ENCODE measurements around the gene CMAS.
"Not testable (repeated sequence)": the region's sequence is repeated elsewhere in the genome, so short reads cannot be mapped to it uniquely, and the experiment has no call there.

The CMAS gene

DNA sequence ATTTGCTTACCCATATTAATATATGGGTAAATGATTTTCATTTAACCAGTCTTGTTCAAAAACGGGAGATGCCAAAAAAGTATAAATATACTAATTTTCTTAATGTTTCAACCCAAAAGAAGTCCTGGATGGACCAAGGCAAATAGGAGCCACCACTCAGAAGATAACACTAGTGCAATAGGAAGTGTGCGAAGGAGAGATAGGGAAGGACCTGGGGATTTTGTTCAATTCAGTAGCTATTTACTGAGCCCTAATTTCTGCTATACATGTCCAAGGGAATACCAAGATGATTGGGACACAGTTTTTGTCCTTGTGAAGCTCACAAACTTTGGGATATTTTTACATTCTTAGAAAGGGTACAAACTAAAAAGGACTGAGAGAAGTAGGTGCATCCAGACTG lies 1.5 kb downstream of the CMAS start:
- peak; percentile 69 for DNase-seq (ENCODE audit: low read depth)

DNA sequence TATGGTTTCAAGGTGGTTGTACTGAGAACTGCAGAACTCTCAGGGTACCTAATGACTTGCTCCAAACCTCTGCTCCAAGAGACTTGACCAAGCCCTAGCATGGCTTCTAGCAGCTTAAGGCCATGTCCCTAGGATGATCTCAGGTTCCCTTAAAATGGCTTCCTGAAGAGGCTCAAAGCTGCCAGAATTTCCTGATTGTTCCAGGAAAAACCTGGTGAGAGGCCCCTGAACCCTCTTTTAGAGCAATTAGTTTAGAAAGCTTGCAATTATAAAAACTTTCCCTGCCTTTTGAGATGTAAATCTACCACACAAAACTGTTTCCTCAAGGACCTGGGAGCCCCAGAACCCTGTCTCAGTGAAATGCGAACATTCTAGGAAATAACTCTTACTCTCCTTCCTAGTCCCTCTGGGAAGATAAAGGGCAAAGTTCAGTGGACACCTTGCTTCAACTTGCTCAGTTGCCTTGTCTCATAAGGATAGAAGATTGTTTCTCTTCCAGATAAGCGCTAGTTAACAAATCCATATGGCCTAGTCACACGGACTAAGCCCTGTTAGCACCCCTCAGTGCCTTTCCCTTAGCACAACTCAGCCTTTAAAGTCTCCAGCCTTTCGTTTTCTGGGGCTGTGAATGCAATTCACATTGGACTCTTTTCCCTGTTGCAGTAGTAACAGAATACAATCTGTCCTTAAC lies 2.5 kb downstream of the CMAS start:
- no peak for DNase-seq (ENCODE audit: low read depth)

DNA sequence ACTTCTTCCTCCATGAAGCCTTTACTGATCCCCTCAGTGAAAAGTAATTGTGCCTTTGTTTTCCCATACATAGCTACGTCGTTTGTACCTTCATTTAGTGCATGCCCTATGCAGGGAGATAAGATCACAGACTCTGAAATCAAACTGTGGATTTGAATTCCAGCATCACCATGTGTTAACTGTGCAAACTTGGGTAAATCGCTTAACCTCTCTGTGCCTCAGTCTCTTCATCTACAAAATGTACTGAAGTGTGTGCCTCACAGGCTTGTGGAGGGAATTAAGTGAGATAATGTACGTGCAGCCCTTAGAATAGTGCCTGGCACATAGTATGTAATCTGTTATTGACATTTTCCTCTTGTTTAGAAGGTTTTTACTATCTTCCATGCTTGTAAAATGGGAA lies 4.1 kb downstream of the CMAS start:
- DNase-seq (ENCODE audit: low read depth) = no peak

DNA sequence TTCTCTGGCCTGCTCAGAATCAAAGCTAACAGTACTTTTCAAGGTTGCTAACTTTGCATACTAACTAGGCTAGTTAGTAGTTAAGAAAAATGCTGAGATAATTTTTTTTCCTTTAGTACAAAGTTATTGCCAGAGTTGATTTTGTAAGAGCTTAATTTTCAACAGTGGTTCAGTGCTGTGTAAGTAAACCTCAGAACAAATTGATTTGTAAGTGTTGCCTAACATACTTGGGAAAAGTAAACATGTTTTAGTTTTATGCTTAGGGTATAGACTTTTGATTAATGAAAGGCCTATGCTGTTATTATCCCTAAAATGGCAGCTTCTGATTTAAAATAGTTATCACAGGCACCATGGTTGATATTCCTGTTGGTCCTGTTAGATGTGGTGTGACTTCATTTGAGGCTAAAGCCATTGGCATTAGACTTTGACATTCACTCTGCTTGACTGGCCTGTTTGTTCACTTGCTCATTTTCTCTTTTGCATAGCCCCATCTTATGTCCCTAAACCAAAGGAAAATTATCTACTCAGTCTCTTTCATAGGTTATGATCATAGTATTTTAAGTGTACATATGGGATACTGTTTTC lies 5.2 kb downstream of the CMAS start:
- no peak for DNase-seq (ENCODE audit: low read depth)

DNA sequence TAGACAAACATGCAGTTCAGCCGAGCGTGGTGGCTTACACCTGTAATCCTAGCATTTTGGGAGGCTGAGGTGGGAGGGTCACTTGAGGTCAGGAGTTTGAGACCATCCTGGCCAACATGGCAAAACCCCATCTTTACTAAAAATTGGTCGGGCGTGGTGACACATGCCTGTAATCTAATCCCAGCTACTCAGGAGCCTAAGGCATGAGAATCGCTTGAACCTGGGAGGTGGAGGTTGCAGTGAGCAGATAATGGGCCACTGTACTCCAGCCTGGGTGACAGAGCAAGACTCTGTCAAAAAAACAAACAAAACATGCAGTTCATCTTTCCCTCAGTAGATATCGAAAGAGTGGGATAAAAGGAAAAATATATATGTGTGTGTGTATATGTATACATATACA lies 7.0 kb downstream of the CMAS start:
- DNase-seq (ENCODE audit: low read depth) = not testable (repeated sequence)

DNA sequence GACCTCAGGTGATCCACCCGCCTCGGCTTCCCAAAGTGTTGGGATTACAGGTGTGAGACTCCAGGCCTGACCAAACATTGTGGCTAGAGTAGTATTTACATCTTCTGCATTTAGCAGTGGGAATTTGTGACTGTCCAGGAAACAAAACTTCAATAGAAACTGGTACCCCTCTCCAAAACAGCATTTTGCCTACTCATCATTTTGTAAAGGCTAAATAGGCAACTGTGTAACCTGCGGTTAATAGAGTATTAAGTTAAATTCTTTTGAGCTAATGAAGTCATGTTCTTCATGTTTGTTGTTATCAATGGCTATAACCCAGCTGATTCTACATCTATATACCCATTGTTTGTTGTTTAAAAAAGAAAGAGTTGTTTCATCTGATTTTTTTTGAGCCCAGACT lies 8.1 kb downstream of the CMAS start:
- no peak for DNase-seq (ENCODE audit: low read depth)

DNA sequence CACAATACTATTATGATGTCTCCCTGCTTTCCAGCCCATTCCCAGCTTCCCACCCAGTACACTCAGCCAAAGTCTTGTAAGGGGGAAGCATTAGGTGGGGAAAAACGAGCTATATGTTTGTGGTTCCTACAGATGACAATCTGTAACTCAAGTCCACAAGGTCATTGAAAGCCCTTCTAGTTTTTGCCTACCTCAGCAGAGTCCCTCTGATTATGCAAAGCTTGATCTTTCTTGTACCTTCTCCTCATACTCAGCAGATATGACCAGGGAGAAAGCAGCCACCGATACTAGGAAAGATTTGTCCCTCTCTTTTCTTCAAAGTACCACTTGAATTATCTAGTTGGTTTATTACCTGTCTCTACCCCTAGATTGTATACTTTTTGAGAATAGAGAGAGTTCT lies 10.6 kb downstream of the CMAS start:
- no peak for DNase-seq (ENCODE audit: low read depth)

DNA sequence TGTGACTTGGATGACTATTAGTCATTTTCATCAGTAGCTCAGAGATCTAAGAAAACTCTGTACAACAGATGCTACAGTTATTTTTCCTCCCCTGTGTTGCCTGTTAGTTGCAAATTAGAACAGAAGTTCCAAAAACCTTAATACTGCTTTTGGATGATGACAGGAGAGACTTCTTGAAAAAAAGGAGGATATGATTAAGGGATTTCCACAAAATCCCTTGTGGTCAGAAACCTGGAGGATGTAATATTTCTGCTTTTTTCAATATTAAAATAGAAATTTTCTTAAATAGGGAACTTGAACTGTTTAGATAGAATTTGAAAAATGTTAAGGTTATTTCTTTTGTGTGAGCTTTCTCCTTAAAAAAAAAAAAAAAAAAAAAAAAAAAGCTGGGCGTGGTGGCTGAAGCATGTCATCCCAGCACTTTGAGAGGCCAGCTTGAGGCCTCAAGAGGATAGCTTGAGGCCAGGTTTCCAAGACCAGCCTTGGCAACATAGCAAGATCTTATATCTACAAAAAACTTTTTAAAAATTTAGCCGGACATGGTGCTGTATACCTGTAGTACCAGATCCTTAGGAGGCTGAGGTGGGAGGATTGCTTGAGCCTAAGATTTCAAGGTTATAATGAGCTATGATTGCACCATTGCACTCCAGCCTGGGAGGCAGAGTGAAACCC lies 14.1 kb downstream of the CMAS start:
- no peak for DNase-seq (ENCODE audit: low read depth)

DNA sequence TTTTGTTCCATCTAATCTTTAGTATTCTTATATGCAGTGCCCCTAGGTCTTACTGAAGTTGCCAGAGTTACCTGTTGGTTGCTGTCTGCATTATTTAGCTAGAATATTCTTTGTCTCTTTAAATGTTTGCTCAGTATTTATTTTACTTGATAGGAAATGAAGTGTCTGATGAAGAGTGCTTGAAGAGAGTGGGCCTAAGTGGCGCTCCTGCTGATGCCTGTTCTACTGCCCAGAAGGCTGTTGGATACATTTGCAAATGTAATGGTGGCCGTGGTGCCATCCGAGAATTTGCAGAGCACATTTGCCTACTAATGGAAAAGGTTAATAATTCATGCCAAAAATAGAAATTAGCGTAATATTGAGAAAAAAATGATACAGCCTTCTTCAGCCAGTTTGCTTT lies 18.9 kb downstream of the CMAS start:
- no peak for DNase-seq (ENCODE audit: low read depth)

DNA sequence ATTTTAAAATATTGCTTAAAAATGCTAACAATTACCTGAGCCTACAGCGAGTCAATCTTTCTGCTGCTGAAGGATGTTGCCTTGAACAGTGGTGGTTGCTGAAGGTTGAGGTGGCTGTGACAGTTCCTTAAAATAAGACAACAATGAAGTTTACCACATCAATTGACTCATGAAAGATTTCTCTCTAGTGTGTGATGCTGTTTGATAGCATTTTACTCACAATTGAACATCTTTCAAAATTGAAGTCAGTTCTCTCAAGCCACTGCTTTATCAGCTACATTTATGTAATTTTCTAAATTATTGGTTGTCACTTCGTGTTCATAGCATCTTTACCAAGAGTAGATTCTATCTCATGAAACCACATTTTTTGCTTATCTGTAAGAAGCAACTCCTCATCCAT lies 20.3 kb downstream of the CMAS start:
- no peak for DNase-seq (ENCODE audit: low read depth)

DNA sequence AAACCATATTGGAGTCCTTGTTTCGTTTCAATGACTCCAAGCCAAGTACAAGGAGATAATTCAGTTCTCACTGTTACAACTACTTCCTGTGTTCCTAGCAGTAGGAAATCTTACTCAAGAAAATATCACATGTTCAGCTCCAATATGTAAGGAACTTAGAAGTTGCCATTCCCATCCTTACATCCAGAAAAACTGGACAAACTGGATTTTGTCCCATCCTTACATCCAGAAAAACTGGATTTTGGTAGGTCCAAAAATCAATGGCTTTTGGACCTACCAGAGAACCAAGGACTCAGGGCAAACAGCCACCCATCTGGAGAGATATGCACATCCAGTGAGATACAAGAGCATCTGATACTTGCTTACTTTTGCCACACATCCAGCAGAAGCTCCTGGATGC lies 23.8 kb downstream of the CMAS start:
- no peak for DNase-seq (ENCODE audit: low read depth)

DNA sequence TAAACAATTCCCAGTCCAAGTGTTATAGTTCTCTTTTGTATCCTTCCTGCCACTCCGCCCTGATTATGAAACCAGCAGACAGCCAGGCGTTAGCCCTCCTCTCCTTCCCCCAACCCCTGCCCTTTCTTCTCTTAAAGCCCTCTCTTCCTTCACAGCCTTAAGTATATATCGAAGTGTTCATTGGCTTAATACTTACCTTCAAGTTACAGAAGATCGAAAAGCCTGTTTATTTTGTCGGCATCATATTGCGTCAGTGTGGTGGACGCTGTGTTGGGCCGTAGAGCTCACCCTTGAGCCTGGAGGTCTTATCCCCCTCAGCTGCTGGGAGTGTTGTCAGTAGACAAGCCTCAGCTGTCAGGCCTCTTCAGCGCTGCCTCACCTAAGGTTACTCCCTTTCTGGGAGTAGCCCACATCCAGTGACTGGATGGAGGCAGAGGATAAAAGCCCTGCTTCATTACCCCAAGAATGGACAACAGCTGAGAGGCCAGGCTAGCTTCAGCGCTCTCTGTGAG lies 36.2 kb downstream of the CMAS start:
- no peak for DNase-seq (ENCODE audit: low read depth)

DNA sequence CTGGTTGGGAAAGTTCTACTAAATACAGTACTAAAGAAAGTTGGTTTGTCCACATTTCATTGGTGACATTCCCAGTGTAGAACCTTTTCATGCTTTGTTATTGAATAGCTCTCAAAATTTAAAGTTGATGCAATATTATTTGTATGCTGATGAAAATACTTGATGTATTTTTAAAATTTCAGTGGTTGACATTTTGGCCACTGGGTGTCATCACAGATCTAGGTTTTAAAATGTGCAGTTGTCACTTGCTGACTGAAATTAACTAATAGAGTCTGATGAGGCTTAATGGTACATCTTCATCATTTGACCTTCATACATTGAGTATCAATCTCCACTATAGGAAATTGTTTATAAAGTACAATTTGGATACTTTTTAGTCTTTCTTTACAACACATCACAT lies 37.1 kb downstream of the CMAS start:
- DNase-seq (ENCODE audit: low read depth) = no peak

DNA sequence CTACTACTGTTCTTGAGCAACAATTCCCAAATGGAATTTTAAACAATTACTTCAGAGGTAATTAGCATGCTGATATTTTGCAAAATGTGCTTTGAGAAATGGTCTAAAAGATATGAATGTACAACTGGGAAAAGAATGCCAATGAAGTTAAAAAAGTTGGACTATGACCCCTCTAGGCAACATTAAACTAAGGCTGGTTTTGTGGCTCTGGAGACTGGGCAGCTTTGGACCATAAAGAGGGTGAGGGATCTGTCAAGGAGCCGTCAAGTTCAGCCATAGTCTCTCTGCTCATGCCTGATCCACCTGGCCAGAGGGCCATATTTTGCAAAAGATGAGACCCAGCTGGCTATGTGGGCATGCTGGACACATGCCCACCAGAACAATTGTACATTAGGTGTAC lies 38.8 kb downstream of the CMAS start:
- DNase-seq (ENCODE audit: low read depth) = no peak

DNA sequence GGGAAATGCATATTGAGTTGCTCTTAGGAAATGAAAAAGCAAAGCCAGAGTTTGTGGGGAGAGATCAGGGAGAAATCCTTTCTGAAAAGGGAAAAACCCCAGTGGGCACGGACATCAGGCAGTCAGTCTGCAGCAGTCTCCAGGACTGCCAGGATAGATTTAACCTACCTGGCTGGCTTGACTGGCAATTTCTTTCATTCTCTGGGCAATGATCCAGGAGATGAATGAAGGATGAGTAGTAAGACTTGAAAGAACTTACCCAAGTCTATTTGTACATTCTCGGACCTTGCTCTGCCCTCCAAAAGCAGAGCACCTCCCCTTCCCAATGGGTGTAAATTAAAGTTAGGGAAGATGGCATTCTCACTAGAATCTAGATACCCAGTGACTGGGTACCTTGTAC lies 42.9 kb downstream of the CMAS start:
- no peak for DNase-seq (ENCODE audit: low read depth)

DNA sequence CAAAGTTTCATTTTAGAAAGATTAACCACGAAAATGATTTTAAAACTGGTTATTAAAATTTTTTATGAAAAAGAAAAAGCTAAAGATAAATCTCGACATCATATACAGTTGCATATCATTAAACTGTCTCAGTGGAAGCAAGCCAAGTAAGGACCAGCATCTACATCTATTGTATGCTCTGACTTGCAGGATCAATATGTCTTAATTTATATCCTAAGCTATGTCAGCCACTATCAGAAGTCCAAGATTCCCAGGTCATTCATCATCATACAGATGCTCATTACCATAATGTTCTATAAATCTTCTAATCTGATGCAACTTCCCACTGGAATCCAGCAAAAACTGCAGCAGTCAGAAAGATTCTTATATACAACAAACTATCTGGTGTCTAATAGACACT lies 43.5 kb downstream of the CMAS start:
- no peak for DNase-seq (ENCODE audit: low read depth)

DNA sequence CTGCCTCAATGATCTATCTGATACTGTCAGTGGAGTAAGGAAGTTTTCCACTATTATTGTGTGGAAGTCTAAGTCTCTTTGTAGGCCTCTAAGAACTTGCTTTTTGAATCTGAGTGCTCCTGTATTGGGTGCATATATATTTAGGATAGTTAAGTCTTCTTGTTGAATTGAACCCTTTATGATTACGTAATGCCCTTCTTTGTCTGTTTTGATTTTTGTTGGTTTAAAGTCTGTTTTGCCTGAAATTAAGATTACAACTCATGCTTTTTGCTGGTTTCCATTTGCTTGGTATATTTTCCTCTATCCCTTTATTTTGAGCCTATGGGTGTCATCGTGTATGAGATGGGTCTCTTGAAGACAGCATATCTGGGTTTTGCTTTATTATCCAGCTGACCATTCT lies 53.0 kb downstream of the CMAS start:
- DNase-seq (ENCODE audit: low read depth) = not testable (repeated sequence)

DNA sequence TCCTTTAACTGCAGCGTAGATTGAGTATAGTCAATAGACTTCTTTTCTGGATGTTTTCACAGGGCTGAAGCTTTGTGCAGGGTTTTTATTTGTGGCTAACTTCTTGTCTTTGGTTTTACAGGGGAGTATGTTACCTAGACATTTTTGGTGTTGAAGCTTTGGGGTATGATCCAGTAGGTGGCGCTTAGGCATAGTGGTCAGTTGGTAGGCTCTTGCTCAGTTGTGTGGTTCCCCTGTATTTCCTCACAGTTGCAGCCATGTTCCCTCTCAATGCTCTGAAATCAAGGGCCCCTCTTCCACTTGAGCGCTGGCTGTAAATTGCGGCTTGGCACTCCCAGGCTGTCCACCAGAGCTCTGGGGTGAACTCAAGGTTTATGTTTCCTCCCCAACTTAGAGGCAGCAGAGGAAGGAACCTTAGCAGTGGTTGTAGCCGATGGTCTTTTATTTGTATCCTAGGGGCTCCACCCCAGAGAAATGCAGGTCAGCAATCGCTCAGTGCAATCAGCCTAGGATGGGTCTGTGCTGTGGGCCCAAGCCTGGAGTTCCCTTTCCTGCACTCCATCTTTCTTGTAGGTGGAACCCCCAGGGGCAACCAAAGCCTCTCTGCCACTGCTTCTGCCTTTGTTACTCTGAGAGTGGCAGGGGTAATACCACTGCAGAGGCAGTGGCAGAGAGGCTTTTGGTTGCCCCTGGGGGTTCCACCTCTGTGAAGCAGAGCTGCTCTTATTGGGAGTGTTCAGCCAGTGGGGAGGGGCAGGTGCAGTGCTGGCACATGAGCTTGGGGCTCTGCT lies 55.1 kb downstream of the CMAS start:
- DNase-seq (ENCODE audit: low read depth) = no peak

DNA sequence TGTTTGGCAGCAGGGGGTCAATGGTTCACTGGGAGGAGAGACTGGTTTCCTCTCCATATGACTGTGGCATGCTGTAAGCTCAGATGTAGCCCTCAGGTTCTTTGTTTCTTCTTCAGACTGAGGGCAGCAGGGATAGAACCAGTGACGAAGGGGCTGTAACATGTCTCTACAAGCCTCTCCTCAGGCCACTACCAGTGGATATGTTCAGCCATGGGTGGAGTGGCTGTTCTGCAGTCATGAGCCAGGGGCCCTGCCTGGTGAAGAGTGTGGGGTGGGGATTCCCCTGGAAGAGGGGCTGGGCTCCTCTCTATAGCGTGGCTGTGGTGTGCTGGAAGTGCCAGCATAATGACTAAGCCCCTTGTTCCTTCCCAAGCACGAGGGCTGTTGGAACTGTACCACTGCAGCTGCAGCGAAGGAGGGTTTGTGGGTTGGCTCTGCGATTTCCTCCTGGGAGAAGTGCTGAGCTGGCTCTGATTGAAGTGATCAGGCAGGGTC lies 55.8 kb downstream of the CMAS start:
- DNase-seq (ENCODE audit: low read depth) = no peak

DNA sequence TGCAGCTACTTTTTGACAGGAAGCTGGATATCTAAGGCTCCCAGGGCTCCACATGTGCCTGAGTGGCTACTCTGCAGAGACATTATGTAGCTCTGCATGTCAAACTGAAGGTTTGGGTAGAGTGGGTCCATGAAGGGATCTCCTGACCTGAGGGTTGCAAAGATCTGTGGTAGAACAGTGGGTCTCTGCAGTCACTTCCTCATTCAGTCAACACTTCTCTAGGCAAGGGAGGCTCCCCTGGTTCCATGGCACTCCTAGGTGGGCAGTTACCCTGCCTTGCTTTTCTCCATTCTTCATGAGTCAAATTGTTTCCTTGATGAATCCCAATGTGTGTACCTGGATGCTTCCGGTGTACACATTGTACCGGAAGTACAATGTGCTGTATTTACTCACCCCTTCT lies 57.4 kb downstream of the CMAS start:
- no peak for DNase-seq (ENCODE audit: low read depth)

DNA sequence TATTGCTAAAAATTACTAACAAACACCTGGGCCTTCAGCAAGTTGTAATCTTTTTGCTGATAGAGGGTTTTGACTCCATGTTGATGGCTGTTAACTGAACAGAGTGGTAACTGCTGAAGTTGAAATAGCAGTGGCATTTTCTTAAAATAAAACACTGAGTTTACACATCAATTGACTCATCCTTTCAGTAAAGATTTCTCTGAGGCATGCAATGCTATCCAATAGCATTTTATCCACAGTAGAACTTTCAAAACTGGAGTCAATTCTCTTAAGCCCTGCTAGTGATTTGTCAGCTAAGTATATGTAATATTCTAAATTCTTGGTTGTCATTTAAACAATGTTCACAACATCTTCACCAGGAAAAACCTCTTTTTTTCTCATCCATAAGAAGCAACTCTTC lies 59.5 kb downstream of the CMAS start:
- no peak for DNase-seq (ENCODE audit: low read depth)

DNA sequence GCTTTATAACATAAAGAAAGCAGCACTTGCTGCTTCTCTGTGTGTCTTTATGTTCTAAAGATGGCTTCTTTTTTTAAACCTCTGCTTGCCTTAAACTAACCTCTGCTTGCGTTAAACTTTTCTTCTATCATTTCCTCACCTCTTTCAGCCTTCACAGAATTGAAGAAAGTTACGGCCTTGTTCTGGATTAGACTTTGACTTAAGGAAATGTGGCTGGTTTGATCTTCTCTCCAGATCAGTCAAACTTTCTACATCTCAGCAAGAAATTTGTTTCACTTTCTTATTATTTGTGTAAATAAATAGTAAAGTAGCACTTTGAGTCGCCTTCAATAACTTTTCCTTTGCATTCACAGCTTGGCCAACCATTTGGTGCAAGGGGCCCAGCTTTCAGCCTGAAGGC lies 64.2 kb downstream of the CMAS start:
- DNase-seq (ENCODE audit: low read depth) = no peak
